Prostate gland (tissue), 2 donors: Measurements from ENCODE around the gene SFT2D1.

ENCODE experiments used
- CTCF ChIP-seq, 4 experiments: fragments of 200-600 bp in 2 of 4; fragments of 450-650 bp in 2 of 4; sonication (generic) in 2 of 4; IDR thresholded peaks; 1 replicate in 3 of 4; 2 replicates in 1 of 4; pipeline ENCODE4 v1.5.1; 2016 to 2019; ENCODE audit warnings: antibody characterized with exemption in 4 of 4, mild to moderate bottlenecking in 2 of 4, moderate library complexity in 2 of 4
- POLR2A ChIP-seq: fragments of 450-650 bp; IDR thresholded peaks from one replicate; pipeline ENCODE4 v1.6.1; 2016; ENCODE audit warnings: antibody characterized with exemption, mild to moderate bottlenecking

DNA sequence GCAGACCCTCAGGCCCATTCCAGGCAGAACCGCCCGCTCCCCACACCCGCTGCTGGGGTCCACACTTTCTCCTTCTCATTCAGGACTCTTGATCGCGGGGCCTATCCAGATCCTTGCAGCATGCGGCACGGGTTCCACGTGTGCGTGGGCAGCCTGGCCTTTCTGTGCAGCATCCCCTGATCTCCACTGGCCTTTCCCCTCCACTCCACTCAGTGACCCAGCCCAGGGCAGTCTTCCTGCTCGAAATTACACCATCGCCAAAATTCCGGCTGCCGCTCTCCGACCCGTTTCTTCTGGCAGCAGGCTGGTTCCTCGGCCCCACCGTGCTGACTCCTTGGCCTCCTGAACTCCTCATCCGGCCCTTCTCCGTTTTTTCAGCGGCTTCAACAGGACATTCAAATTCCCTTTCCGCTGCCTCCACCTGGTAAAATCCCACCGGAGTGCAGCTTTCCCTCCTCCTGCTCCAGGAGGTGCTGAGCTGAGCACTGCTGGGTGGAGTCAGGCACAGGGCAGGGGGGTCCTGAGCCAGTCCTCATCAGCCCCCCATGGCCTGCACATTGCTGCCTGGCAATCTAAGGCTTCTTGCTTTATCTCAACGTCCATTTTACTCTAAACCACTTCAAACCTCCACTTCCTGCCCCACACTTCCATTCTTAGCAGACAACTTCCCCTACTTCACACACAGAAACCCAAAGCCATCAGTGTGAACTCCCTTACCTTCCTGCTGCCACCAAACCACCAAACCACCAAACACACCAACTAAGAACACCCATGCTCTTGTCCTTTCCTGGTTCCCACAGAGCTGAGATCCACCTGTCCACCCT is 9.0 kb downstream of the SFT2D1 start:
- TF ChIP-seq CTCF (IDR thresholded peaks at IDR 0.05) (no peak), POLR2A (no peak)
